Adipocyte (in vitro differentiated cells): ENCODE results near the gene PSME4.

ENCODE experiments used
- DNase-seq: peaks from one replicate; pipeline ENCODE4 v3.0.0-alpha.2; 2015; ENCODE audit warnings: low read depth
- H3K27me3 ChIP-seq: replicated peaks from 2 replicates; pipeline ENCODE4 v1.7.0; 2013; ENCODE audit warnings: mild to moderate bottlenecking, low read length, moderate library complexity; ENCODE audit not compliant: control insufficient read depth, insufficient read depth
- H3K36me3 ChIP-seq: 2 replicates; pipeline ENCODE4 v1.7.0; 2013; ENCODE audit warnings: low read length, mild to moderate bottlenecking, moderate library complexity; ENCODE audit not compliant: control insufficient read depth, insufficient read depth, severe bottlenecking
- H3K4me1 ChIP-seq: 2 replicates; pipeline ENCODE4 v1.7.0; 2013; ENCODE audit warnings: mild to moderate bottlenecking, low read length, moderate library complexity; ENCODE audit not compliant: control insufficient read depth, insufficient read depth
- H3K4me3 ChIP-seq: 2 replicates; pipeline ENCODE4 v1.7.0; 2013; ENCODE audit warnings: mild to moderate bottlenecking, low read length, moderate library complexity
- H3K9ac ChIP-seq: 2 replicates; pipeline ENCODE4 v1.7.0; 2013; ENCODE audit warnings: mild to moderate bottlenecking, low read length, moderate library complexity
- H3K9me3 ChIP-seq: 2 replicates; pipeline ENCODE4 v1.7.0; 2013; ENCODE audit warnings: mild to moderate bottlenecking, low read length, moderate library complexity; ENCODE audit not compliant: control insufficient read depth

The PSME4 gene, protein sequence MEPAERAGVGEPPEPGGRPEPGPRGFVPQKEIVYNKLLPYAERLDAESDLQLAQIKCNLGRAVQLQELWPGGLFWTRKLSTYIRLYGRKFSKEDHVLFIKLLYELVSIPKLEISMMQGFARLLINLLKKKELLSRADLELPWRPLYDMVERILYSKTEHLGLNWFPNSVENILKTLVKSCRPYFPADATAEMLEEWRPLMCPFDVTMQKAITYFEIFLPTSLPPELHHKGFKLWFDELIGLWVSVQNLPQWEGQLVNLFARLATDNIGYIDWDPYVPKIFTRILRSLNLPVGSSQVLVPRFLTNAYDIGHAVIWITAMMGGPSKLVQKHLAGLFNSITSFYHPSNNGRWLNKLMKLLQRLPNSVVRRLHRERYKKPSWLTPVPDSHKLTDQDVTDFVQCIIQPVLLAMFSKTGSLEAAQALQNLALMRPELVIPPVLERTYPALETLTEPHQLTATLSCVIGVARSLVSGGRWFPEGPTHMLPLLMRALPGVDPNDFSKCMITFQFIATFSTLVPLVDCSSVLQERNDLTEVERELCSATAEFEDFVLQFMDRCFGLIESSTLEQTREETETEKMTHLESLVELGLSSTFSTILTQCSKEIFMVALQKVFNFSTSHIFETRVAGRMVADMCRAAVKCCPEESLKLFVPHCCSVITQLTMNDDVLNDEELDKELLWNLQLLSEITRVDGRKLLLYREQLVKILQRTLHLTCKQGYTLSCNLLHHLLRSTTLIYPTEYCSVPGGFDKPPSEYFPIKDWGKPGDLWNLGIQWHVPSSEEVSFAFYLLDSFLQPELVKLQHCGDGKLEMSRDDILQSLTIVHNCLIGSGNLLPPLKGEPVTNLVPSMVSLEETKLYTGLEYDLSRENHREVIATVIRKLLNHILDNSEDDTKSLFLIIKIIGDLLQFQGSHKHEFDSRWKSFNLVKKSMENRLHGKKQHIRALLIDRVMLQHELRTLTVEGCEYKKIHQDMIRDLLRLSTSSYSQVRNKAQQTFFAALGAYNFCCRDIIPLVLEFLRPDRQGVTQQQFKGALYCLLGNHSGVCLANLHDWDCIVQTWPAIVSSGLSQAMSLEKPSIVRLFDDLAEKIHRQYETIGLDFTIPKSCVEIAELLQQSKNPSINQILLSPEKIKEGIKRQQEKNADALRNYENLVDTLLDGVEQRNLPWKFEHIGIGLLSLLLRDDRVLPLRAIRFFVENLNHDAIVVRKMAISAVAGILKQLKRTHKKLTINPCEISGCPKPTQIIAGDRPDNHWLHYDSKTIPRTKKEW (N-terminal part only)

GRCh38 chr2:53970724-53971602 lies at the start of gene PSME4:
PSME4 (minus strand) TSS chr2:53970993; CDS start chr2:53970784, 209 bp downstream.
- Histone ChIP-seq H3K36me3 (peaks cover 15% of the 10 kb centered on the region), H3K4me3 (peak within 1 kb of the TSS; percentile 97), H3K9ac (peak within 1 kb of the TSS; percentile 96), H3K9me3 (no peaks in the 10 kb centered on the region), H3K27me3 (no peaks in the 10 kb centered on the region), H3K4me1 (peaks cover 23% of the 10 kb centered on the region)
- peak; percentile 98 for DNase-seq

- Histone ChIP-seq H3K4me1 (peaks cover 22% of the 10 kb centered on the region), H3K4me3 (no peak overlapping the region), H3K27me3 (no peaks in the 10 kb centered on the region), H3K36me3 (no peaks in the 10 kb centered on the region), H3K9ac (peak overlapping the region; percentile 5), H3K9me3 (peaks cover 9% of the 10 kb centered on the region)
- peak; percentile 88 for DNase-seq
Measured at GRCh38 chr2:54015798-54016699, 45.3 kb upstream of the PSME4 start.

DNA sequence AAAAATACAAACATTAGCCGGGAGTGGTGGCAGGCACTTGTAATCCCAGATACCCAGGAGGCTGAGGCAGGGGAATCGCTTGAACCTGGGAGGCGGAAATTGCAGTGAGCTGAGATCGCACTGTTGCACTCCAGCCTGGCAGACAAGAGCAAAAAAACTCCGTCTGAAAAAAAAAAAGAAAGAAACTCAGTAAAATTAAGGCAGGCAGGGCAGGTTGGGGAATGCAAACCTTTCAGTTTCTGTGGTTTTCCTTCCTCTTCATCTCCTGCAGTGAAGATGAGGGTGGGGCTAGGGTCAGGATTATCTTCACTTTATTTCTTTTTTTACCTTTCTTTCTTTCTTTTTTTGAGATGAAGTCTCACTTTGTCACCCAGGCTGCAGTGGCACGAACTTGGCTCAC lies 43.2 kb upstream of the PSME4 start:
- no peak for DNase-seq
- no peaks in the 10 kb centered on the region for H3K9me3 ChIP-seq
- H3K4me1 ChIP-seq: peaks cover 21% of the 10 kb centered on the region
- H3K4me3 ChIP-seq: no peak overlapping the region
- no peaks in the 10 kb centered on the region for H3K36me3 ChIP-seq
- no peak overlapping the region for H3K9ac ChIP-seq
- H3K27me3 ChIP-seq: no peaks in the 10 kb centered on the region

DNA sequence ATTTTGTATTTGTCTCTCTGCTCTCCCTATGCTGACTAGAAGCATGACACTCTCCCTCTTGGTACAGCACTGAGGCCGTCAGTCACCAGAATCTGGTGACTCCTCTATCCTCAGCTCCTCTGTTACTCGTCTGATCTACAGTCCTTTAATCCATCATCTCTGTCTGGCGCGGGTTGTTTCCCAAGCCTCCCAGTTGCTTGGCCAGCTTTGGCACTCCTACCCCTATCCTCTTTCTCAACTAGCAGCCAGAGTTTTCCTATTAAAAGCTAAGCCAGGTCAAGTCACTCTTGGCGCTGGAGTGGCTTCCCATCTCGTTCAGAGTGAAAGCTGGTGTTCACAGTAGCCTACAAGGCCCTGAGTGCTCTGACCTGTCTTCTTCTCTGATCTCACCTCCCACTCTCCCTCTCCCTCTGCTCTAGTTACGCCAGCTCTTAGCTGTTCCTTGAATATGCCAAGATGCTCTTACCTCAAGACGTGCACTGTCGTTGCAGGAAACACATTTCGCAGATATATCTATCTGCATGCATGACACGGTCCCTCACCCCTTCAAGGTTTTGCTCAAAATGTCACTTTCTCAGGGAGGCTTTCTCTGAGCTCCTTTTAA lies 41.8 kb upstream of the PSME4 start:
- H3K27me3 ChIP-seq: no peaks in the 10 kb centered on the region
- H3K36me3 ChIP-seq: no peaks in the 10 kb centered on the region
- DNase-seq: no peak
- H3K9me3 ChIP-seq: no peaks in the 10 kb centered on the region
- no peak overlapping the region for H3K9ac ChIP-seq
- H3K4me3 ChIP-seq: no peak overlapping the region
- peaks cover 20% of the 10 kb centered on the region for H3K4me1 ChIP-seq

- no peaks in the 10 kb centered on the region for H3K27me3 ChIP-seq
- H3K9ac ChIP-seq: no peak overlapping the region
- H3K36me3 ChIP-seq: no peaks in the 10 kb centered on the region
- H3K9me3 ChIP-seq: no peaks in the 10 kb centered on the region
- no peak for DNase-seq
- H3K4me1 ChIP-seq: peaks cover 7% of the 10 kb centered on the region
- H3K4me3 ChIP-seq: no peak overlapping the region
Measured at GRCh38 chr2:54009549-54009948, 38.8 kb upstream of the PSME4 start.

DNA sequence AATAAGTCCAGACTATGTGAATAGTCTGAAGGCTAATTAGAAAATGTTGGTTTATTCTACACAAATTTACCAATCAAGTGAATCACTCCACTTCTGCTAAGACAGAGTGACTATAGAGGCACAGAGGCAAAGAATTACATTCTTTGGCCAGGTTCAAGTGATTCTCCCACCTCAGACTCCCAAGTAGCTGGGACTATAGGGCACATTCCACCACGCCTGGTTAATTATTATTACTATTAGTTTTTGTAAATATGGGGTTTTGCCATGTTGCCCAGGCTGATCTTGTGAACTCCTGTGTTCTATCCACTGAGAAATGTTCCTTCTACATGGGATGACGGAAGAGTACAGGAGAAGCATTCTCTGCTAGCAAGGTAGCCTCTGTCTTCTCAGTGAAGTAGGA lies 37.6 kb upstream of the PSME4 start:
- no peaks in the 10 kb centered on the region for H3K27me3 ChIP-seq
- DNase-seq: no peak
- H3K36me3 ChIP-seq: no peaks in the 10 kb centered on the region
- H3K9ac ChIP-seq: no peak overlapping the region
- no peak overlapping the region for H3K4me3 ChIP-seq
- H3K9me3 ChIP-seq: no peaks in the 10 kb centered on the region
- H3K4me1 ChIP-seq: peaks cover 7% of the 10 kb centered on the region

GRCh38 chr2:54000524-54000923 lies 29.7 kb upstream of the PSME4 start:
- H3K9ac ChIP-seq: no peak overlapping the region
- H3K9me3 ChIP-seq: no peaks in the 10 kb centered on the region
- DNase-seq: no peak
- H3K27me3 ChIP-seq: no peaks in the 10 kb centered on the region
- no peaks in the 10 kb centered on the region for H3K36me3 ChIP-seq
- H3K4me1 ChIP-seq: no peaks in the 10 kb centered on the region
- no peak overlapping the region for H3K4me3 ChIP-seq

- no peaks in the 10 kb centered on the region for H3K36me3 ChIP-seq
- H3K4me1 ChIP-seq: no peaks in the 10 kb centered on the region
- H3K9me3 ChIP-seq: no peaks in the 10 kb centered on the region
- no peak overlapping the region for H3K9ac ChIP-seq
- DNase-seq: no peak
- no peak overlapping the region for H3K4me3 ChIP-seq
- H3K27me3 ChIP-seq: no peaks in the 10 kb centered on the region
Measured at GRCh38 chr2:54000122-54000521, 29.3 kb upstream of the PSME4 start.

DNA sequence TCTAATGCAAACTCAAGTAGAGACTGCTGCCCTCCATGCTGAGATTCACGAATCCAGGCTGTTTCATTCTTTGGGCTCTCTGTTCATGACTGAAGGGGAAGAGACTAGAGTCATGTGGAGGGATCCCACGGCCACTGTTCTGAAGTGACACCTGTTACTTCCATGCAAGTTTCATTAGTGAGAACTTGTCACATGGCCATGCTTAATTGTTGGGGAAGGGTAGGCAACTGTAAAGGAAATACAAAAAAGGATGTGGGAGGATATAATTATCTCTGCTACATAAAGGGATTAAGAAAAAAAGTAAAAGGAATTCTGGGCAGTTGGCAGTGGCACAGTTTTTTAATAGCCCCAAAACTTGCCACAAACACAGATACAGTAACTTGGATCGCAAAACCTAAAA lies 28.0 kb upstream of the PSME4 start:
- H3K4me3 ChIP-seq: no peak overlapping the region
- no peaks in the 10 kb centered on the region for H3K4me1 ChIP-seq
- H3K36me3 ChIP-seq: no peaks in the 10 kb centered on the region
- no peaks in the 10 kb centered on the region for H3K27me3 ChIP-seq
- no peak for DNase-seq
- no peak overlapping the region for H3K9ac ChIP-seq
- no peaks in the 10 kb centered on the region for H3K9me3 ChIP-seq
